GM18511 (cell line): Measurements from ENCODE around the gene SKI.
"Not testable (repeated sequence)": the region's sequence is repeated elsewhere in the genome, so short reads cannot be mapped to it uniquely, and the experiment has no call there.

ENCODE experiments used
- ATAC-seq: cut with Tn5 transposase; IDR thresholded peaks from one replicate; pipeline ENCODE4 v1.9.1; 2021; ENCODE audit warnings: mild to moderate bottlenecking, moderate library complexity; ENCODE audit not compliant: unreplicated experiment

Gene SKI

DNA sequence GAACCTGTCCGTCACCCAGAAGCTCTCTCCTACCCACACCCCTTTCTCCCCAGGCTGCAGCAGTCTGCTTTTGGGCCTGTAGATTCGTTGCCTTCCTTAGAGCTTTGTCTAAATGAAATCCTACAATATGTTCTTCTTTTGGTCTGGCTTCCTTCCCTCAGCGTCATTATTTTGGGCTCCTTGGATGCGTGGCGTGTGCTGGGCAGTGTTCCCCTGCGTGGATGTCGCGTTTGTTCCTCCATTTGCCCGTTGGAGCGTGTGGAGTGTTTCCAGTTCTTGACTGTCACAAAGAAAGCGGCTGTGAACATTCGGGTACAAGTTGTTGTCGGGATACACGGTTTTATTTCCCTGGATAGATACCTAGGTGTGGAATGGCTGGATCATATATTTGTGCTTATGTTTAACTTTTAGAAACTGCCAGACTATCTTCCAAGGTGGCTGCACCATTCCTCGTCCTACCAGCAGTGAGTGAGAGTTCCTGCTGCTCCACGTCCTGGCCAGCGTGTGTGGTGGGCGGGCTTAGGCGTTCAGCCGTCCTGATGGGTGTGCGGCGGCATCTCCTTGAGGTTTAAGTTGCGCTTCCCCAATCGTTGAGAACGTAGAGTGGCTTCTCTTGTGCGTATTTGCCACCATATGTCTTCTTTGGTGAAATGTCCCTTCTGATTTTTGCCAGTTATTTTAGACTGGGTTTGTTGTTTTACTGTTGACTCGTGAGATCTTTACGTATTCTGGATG is 31.7 kb downstream of the SKI start:
- ATAC-seq, result no peak

DNA sequence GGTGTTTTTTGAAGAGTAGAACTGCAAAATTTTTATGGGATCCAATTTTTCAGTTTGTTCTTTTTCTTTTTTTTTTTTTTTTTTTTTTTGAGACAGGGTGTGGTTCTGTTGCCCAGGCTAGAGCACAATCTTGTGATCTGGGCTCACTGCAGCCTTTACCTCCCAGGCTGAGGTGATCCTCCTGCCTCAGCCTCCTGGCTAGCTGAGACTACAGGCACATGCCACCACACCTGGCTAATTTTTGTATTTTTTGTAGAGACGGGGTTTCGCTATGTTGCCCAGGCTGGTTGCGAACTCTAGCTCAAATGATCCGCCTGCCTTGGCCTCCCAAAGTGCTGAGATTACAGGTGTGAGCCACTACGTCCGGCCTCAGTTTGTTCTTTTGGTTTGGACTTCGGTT is 32.4 kb downstream of the SKI start:
- not testable (repeated sequence) for ATAC-seq

DNA sequence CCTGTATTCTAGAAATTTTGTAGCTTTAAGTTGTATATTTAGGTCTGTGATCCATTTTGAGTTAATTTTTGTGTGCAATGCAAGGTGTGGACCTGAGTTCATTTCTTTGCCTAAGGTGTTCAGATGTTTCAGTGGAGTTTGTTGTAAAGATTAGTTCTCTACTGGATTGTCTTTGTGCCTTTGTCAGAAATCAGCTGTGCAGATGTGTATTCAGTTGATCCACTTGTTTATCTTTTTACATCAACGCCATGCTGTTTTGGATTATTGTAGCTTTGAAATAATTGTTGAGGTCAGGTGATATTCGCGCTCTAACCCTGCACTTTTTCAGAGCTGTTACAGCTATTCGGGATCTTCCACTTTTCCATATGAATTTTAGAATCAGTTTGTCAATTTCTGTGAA is 32.8 kb downstream of the SKI start:
- ATAC-seq, result no peak

DNA sequence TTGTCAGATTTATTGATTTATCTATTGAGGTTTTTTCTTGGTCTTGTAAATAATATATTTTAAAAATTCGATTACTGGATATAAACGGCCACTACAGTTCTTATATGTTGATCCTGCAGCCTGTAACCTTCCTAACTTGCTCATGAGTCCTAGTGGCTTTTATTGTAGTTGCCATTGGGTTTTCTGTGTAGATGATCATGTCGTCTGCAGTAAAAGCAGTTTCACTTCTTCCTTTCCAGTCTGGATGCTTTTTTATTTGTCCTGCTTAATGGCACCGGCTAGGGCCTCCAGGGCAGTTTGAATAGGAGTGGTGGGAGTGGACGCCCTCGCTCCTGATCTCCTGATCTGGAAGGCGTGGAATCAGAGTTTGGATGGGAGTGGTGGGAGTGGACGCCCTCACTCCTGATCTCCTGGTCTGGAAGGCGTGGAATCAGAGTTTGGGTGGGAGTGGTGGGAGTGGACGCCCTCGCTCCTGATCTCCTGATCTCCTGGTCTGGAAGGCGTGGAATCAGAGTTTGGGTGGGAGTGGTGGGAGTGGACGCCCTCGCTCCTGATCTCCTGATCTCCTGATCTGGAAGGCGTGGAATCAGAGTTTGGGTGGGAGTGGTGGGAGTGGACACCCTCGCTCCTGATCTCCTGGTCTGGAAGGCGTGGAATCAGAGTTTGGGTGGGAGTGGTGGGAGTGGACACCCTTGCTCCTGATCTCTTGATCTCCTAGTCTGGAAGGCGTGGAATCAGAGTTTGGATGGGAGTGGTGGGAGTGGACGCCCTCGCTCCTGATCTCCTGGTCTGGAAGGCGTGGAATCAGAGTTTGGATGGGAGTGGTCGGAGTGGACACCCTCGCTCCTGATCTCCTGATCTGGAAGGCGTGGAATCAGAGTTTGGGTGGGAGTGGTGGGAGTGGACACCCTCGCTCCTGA is 33.6 kb downstream of the SKI start:
- not testable (repeated sequence) for ATAC-seq

DNA sequence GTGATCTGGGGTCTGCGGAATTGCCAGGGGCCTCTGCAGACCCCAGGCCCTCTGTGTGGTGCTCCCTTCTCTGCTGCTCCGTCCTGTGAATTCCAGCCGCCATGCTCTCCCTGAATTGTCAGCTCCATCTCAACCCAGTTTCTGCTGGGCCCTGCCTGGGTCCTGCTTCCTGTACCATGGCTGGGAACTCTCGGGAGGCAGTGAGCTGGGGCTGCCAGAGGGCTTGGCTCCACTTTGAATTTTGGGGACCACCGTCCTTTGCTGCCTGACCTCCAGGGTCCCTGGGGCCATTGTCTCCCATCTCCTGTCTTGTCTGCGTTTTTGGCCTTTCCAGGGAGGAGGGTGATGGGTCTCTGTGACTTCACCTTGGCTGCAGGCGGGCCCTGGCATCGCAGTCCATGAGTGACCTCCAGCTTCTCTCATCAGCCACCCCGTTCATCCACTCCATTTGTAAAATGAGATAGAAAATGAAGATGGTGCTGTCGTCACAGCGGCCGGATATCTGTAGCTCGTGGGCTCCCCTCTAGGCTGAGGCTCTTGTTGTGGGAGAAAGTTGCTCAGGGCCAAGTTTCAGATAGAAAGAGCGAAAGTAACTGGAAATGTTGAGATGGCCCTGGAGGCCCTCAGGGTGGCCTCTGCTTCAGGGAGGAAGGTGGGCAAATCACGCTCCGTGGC is 38.3 kb downstream of the SKI start:
- ATAC-seq, result no peak

DNA sequence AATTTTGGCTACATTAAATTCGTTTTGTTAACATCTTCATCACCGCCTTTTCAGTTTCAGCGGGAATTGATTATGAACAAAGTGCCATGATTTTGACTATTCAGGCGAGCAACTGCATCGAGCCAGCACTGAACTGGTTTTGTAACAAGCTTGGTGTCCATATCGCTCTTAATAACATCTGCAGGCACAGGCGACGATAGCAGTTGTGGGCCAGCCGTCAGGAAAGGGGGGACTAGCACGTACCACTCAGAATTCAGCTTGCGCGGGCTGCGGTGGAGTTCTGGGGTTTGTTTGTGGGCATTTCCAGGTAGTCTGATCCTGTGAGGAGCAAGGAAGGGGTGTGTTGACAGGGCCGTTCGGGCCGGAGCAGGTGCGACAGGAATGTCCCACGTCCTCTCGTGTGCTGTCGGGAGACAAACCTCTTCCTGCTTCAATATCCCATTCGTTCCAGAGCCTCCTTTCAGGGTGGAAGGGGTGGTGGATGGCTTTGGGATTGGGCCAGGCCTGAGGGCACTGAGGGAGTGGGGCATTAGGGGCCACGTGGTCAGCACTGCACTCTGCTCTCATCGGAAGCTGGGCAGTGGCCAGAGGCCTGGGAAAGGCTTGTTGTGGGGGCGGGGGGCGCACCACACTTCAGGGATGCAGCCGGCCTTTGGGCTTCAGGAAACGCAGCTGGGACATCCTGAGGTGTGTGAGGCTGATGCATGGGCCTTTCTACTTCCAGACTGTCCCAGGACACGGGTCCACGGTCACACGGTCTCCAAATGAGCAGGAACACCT is 39.1 kb downstream of the SKI start:
- no peak for ATAC-seq

DNA sequence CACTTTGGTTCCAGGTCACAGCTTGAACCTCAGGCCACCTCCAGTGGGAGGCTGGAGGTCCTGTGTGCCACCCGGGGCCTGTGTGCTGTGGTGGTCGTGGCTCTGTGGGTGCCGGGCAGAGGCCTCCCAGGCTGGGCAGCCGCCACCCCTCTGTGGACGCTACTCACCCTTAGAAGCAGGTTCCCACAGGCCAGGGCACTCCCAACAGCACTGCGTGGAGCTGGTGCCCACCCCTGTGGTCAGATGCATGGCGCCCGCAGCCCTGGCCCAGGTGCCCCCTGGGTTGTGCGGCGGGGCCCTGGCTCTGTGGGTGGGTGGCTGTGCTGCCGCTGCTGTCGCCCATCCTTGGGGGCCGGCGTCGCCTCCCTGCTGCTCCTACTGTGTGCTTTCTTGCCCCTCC is 39.7 kb downstream of the SKI start:
- ATAC-seq, result no peak

DNA sequence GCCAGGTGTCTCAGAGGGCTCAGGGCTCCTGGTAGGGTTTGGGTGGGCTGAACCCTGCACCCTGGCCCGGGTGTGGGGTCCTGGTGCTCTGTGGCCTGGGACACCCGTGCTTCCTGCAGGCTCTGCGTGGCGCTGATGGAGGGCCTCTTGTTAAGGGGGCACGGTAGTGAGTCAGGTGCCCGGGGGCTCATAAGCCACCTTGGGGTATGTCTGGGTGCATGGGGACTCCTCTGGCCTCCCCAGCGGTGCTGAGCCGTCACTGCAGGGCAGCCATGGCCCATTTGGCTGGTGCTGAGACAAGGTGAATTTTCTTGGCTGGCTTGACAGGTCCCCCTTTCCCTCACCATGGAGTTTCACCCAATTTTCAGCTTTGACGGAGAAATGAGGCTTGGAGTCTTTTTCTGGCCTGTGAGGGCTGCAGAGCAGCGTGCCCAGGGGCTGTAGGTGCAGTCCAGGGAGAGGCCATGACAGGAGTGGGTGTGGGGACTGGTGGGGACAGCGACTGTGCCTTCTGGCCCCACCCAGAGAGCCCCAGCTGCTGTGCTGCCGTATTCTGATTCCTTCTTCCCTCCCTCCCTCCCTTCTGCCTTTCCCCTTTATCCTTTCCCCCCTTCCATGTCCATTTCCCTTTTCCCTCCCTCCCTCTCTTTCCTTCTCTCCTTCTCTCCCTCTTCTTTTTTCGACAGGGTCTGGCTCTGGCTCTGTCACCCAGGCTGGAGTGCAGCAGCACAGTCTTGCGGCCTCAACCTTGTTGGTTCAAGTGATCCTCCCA is 40.4 kb downstream of the SKI start:
- ATAC-seq, result no peak

DNA sequence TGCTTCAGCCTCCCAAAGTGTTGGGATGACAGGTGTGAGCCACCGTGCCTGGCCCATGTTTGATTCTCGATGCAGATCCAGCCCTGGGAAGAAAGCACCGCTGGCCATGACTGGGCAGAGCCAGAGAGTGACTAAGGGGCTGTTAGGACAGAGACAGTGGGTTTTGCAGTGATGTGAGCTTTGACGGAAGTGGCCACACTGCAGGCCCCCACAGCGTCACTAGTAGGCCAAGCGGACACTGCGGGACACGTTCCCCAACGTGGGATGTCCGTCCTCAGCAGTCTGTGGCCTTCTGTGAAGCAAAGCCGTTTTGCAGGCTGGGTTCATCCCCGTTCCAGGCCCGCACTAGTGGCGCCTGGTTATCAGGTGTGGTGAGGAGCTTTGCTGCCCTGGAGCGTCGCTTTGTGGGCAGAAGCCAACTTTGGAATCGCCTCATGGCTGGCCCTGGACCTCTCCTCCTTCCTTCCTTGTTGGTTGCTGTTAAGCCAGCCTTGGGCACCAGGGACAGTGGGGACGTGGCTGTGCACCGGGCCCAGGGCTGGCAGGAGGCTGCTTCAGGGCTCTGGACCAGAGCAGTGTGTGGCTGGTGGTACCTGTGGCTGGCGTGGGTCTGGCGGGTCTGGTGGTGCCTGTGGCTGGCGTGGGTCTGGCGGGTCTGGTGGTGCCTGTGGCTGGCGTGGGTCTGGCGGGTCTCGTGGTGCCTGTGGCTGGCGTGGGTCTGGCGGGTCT is 41.2 kb downstream of the SKI start:
- no peak for ATAC-seq

DNA sequence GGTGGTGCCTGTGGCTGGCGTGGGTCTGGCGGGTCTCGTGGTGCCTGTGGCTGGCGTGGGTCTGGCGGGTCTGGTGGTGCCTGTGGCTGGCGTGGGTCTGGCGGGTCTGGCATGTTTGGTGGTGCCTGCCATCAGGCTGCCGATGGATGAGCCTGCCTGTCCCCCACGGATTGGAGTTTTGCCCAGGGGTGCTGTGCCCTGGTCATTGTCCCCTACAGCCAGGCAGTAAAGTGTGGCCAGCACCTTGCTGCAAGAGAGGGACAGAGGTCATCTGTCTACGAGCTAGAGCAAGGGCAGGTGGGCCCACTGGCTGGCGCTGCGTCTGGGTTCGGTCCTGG is 41.8 kb downstream of the SKI start:
- ATAC-seq, result no peak

DNA sequence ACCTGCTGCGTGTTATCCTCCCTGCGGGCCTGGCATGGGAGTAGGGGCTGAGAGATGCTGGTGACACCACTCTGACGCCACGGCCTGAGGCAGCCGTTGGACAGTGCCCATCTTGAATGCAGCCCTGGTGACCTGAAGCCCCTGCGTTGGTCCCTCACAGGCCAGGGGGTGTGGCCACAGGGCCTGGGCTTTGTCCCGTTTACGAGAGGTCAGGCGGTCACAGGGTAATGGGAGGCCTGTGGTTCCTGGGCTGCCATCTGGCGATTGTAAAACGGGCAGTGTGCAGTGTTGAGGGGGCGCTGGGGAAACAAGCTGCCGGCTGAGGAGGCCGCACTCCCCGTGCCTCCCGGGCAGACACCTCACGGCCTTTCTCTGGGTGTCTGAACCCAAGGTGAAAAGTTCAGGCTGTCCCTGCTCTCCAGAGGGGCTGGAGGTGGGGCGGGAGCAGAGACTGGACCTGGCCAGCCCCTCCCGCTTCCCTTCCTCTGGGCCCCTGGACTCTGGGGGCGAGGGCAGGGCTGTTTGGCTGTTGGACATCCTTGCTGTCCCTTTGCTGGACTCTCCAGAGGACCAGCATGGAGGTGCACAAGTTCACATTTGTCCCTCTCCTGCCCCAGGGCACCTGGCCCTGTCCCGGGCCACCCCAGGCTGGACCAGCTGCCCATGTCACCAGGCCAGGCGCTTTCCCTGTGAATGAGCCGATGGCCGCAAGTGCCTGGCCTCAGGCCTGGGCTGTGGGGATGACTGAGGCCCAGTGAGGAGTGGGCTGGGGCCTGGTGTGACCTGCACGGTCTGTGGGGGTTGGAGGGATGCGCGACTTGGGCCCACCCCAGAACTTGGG is 42.4 kb downstream of the SKI start:
- no peak for ATAC-seq

DNA sequence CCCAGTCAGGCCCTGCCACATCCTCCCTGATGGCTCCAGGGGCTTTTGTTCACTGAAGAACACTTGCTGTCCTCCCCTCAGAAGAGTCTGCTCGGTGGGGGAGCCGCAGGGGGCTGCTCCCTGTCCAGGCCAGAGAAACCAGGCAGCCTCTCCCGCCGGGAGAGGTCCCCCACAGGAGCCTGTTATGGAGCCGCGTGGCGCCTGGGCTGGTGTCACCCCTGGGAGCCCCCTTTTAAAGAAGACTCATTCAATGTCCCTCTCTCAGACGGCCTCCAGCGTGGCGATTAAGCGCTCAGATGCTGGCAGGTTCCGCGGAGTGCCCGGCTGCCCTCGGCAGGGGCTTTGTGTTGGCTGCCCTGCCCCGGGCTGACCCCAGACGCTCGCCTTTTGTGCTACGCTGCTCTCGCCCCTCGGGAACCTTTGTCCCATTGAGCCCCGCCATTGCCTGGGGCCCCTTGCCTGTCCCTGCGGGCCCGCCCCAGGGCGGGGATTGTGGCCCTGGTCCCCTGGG is 43.1 kb downstream of the SKI start:
- ATAC-seq, result no peak

DNA sequence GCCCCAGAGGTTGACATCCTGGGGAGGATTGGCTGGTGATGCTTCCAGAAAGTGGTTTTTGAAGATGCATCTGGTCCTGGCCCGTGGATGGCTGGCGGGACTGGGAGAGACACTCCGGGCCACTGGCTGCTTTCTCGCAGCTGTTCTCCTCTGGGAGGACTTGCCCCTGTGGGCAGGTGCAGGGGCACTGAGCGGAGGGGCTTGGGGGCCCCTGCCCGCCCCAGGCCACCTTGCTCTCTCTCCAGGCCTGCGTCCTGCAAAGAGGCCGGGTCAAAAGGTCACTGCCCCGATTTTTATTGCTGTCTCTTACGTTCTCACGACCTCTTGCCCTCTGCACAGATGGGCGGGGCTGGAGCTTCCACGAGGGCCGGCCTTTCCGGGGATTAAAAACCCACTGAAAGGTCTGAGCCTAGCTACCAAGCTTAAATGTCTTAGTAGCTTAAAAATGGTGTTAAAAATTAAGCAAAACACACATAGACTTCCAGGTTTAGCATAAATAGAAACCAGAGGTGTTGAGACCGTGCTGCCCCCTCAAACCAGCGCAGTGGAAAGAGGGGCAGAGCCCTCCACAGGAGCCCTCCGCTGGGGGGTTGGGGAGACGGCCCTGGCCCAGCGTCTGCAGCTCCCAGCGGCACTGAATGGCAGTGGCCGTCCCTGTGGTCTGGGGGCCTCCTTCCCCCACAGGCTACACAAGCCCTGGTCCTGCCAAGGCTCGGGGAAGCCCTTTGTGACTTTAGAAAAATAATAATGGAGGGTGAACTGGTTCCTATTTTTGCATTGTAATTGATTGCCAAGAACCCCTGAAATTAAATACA is 43.9 kb downstream of the SKI start:
- no peak for ATAC-seq

DNA sequence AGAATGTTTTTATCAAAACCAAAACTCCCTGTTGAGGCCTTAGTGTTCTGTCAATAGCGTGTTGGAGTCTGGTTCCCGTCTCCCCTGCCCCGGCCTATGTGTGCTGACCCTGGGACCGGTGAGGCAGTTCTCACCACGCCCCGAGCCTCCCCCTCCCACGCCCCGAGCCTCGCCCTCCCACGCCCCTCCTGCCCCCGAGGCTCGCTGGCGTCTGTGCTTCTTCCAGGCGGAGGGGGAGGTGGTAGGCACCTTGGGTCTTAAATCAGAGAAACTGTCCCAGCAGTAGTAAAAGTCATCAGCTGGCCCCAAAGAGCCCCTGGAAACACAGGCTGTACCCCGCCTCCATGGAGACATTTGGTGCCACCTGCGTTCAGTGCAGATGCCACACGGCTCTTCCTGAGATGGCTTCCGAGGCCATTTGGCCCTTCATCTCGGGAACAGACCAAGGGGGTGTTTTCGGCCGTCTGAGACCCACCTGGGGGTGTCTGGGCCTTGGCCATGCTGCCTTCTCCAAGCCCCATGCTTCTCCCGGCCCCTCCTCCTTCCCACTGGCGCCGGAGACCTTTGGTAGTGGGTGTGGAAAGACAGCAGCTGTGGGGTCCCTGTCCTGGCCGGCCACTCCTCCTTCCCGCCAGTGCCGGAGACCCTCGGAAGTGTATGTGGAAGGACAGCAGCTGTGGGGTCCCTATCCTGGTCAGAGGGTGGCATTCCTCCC is 44.7 kb downstream of the SKI start:
- no peak for ATAC-seq

DNA sequence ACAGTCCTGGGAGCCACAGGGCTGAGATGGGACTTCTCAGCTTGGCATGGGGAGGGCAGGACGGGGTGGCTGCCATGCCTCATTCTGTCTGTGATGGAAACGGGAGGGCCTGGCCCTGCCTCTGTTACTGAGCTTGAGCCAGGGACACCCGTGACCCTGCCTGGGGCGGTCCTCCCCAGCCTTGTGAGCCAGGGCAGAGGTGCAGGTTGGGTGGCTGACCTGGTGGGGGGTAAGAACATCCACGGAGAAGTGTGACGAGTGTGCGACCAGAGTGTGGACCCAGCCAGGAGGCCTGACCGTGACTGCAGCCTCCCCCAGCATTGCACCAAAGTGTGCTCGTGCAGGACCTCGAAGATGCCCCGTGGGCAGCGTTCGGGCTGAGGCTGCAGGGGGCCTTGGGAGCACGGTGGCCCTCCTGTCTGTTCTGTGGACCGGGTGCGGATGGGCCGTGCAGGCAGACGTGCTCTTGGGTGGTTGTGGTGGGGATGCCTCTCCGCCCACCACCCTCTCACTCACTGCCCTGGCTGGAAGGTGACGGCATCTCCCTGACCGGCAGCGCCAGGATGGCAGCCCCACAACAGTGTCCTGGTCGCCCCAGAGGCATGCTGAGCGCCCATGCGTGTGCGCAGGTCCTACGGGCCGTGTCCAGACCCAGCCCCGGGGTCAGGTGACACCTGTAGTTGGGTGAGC is 45.4 kb downstream of the SKI start:
- no peak for ATAC-seq

DNA sequence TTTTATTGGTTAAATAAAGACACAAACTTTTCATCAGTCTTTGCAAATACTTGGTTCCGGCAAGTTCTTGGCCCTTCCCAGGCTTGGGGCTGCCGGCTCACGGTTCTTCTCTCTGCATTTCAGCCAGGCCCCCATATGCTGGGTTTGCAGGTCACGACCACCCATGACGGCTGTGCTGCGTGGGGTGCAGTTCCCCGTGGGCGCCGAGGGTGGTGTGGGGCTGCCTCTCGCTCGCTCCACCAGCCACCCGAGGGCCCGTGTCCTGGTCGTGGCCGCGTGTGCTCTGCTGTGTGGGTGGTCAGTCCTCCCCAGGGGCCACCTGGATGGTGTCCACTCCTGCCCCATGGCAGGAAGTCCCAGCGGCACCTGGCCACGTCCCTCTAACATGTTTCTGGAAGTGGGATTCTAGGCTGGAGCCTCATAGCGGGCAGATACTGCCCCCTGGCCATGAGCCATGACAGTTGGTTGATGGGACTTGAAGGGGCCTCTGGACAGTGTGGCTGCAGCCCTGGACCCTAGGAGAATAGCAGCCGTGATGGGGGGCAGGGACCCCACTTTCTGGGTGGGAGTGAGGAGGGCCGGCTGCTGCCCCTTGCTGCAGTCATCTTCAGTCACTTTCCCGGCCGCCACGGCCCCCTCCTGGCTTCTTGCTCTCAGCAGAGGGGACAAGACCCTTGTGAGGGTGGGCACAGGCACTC is 46.3 kb downstream of the SKI start:
- no peak for ATAC-seq
